ENCODE results near the gene MAP3K1. TPM values are rescaled to one million over a fixed set of nuclear protein-coding genes. Genes with fewer than 3 reads are reported as not detected.
A peak's percentile ranks its signal among the peaks of the same experiment; 100 is the strongest.

MAP3K1 gene
- total and polyA plus RNA-seq, 2 donors = 3.7 to 62.2 TPM

DNA sequence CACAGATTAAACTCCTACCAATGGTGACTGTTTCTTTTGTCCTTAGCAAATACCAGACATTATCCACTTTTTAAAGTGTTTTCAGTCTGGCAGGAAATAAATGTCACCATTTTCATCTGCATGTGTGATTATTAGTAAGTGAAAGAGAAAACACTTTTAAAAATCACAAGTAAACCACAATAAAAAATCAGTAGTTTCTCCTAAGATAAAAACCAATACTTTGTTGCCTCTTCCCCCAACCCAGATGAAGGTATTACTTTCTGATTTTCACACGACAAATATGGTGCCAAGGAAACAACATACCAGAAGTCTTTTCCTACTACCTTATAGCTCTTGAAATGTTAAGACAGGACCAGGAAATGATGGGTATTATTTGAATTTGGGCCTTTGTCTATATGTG is 11.5 kb upstream of the MAP3K1 start:
- H3K27ac ChIP-seq (ENCODE audit: low read depth) = no peak overlapping the region
- H3K4me3 ChIP-seq (ENCODE audit: low read depth, low read length) = no peak overlapping the region
- WGBS = 94% methylated on average over 1 of the region's 1 CpG
- no peaks in the 10 kb centered on the region for H3K4me1 ChIP-seq (ENCODE audit: insufficient read depth)
- no peaks in the 10 kb centered on the region for H3K36me3 ChIP-seq (ENCODE audit: insufficient read depth)
- DNase-seq (ENCODE audit: extremely low spot score) = no peak

- 74% methylated on average over 5 of the region's 5 CpGs for WGBS
- Histone ChIP-seq H3K4me3 (ENCODE audit: low read depth, low read length) (no peak overlapping the region), H3K4me1 (ENCODE audit: insufficient read depth) (no peaks in the 10 kb centered on the region), H3K27ac (ENCODE audit: low read depth) (no peak overlapping the region), H3K36me3 (ENCODE audit: insufficient read depth) (no peaks in the 10 kb centered on the region)
- DNase-seq (ENCODE audit: extremely low spot score) = no peak
These were observed 7.7 kb upstream of the MAP3K1 start for GRCh38 chr5:56807679-56808078.

- H3K27ac ChIP-seq (ENCODE audit: low read depth) = no peak overlapping the region
- DNase-seq (ENCODE audit: extremely low spot score) = no peak
- WGBS = 97% methylated on average over 4 of the region's 4 CpGs
- H3K36me3 ChIP-seq (ENCODE audit: insufficient read depth) = no peaks in the 10 kb centered on the region
- no peak overlapping the region for H3K4me3 ChIP-seq (ENCODE audit: low read depth, low read length)
- no peaks in the 10 kb centered on the region for H3K4me1 ChIP-seq (ENCODE audit: insufficient read depth)
These were observed 7.1 kb upstream of the MAP3K1 start for GRCh38 chr5:56808211-56808610.

GRCh38 chr5:56810826-56811225 is 4.5 kb upstream of the MAP3K1 start:
- Histone ChIP-seq H3K4me1 (ENCODE audit: insufficient read depth) (no peaks in the 10 kb centered on the region), H3K27ac (ENCODE audit: low read depth) (no peak overlapping the region), H3K36me3 (ENCODE audit: insufficient read depth) (no peaks in the 10 kb centered on the region), H3K4me3 (ENCODE audit: low read depth, low read length) (no peak overlapping the region)
- no peak for DNase-seq (ENCODE audit: extremely low spot score)
- WGBS = 96% methylated on average over 1 of the region's 1 CpG

GRCh38 chr5:56812110-56812509 is 3.2 kb upstream of the MAP3K1 start:
- no peak overlapping the region for H3K27ac ChIP-seq (ENCODE audit: low read depth)
- no peaks in the 10 kb centered on the region for H3K4me1 ChIP-seq (ENCODE audit: insufficient read depth)
- 86% methylated on average over 1 of the region's 1 CpG for WGBS
- H3K36me3 ChIP-seq (ENCODE audit: insufficient read depth) = no peaks in the 10 kb centered on the region
- DNase-seq (ENCODE audit: extremely low spot score) = no peak
- H3K4me3 ChIP-seq (ENCODE audit: low read depth, low read length) = no peak overlapping the region

DNA sequence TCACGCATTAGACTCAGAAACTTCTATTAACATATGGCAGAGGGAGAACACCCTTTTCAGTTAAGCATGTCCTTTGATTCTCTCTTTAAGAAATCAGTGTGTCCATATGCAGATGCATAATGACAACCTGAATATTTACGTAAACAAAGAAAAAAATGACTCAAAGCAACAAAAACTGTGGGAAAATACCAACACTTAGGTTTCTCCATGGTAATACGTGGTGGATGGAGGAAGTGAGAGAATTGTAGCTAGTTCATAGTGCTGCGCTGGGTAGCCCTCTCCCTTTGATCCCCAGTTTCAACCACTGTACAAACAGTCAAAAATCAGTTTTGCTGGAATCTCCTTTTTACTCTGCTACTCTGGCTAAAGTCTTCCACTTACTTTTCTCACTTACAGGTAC is 2.0 kb upstream of the MAP3K1 start:
- no peak overlapping the region for H3K4me3 ChIP-seq (ENCODE audit: low read depth, low read length)
- no peaks in the 10 kb centered on the region for H3K4me1 ChIP-seq (ENCODE audit: insufficient read depth)
- no peak for DNase-seq (ENCODE audit: extremely low spot score)
- 91% methylated on average over 4 of the region's 4 CpGs for WGBS
- no peak overlapping the region for H3K27ac ChIP-seq (ENCODE audit: low read depth)
- H3K36me3 ChIP-seq (ENCODE audit: insufficient read depth) = no peaks in the 10 kb centered on the region

- no peak for DNase-seq (ENCODE audit: extremely low spot score)
- 6% methylated on average over 31 of the region's 31 CpGs for WGBS
- Histone ChIP-seq H3K4me1 (ENCODE audit: insufficient read depth) (peaks cover 1% of the 10 kb centered on the region), H3K4me3 (ENCODE audit: low read depth, low read length) (peak overlapping the region; percentile 98), H3K36me3 (ENCODE audit: insufficient read depth) (no peaks in the 10 kb centered on the region), H3K27ac (ENCODE audit: low read depth) (peak overlapping the region; percentile 60)
These were observed 887 bp upstream of the MAP3K1 start for GRCh38 chr5:56814361-56814962.

- Histone ChIP-seq H3K4me3 (ENCODE audit: low read depth, low read length) (peak overlapping the region; percentile 98), H3K27ac (ENCODE audit: low read depth) (peak overlapping the region; percentile 99), H3K36me3 (ENCODE audit: insufficient read depth) (no peaks in the 10 kb centered on the region), H3K4me1 (ENCODE audit: insufficient read depth) (peaks cover 1% of the 10 kb centered on the region)
- under 1% methylated on average over 116 of the region's 116 CpGs for WGBS
- DNase-seq (ENCODE audit: extremely low spot score) = no peak
These were observed 553 bp downstream of the MAP3K1 start for GRCh38 chr5:56815658-56816545.

GRCh38 chr5:56816546-56817081 is 1.3 kb downstream of the MAP3K1 start:
- peak overlapping the region; percentile 98 for H3K4me3 ChIP-seq (ENCODE audit: low read depth, low read length)
- WGBS = under 1% methylated on average over 43 of the region's 43 CpGs
- H3K36me3 ChIP-seq (ENCODE audit: insufficient read depth) = no peaks in the 10 kb centered on the region
- DNase-seq (ENCODE audit: extremely low spot score) = no peak
- H3K27ac ChIP-seq (ENCODE audit: low read depth) = peak overlapping the region; percentile 99
- H3K4me1 ChIP-seq (ENCODE audit: insufficient read depth) = peaks cover 3% of the 10 kb centered on the region

DNA sequence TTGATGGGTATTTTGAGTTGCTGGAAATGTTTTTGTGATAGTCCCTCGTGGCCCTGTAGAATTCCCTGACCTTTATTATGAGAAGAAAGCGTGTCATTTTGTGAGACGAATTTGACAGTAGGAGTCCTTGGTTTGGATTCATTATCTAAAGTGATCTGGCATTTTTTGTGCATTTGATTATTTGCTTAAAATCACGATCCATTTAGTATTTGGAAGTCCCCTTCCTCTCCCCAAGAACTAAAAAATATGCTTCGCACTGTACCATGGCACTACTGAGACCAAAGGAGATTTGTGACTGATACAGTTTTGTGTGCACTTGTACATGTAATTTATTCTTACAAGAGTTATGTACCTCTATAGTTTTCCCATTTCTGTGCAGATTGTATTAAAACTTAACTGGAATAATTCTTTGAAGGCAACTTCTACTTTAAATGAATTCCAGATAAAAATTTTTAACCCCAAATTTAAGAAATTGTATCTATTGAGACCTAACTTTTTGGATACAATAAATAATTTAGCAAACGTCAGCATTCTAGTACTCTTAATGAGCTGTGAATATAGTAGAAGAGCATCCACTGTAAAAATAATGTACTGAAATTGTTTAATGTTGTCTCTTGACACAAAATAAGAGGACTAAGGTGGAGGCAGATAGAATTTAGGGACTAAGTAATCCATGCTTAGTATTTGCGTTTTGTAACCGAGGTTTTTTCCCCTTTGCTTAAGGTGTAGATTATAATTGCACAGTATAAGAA is 2.1 kb downstream of the MAP3K1 start:
- 59% methylated on average over 8 of the region's 8 CpGs for WGBS

DNA sequence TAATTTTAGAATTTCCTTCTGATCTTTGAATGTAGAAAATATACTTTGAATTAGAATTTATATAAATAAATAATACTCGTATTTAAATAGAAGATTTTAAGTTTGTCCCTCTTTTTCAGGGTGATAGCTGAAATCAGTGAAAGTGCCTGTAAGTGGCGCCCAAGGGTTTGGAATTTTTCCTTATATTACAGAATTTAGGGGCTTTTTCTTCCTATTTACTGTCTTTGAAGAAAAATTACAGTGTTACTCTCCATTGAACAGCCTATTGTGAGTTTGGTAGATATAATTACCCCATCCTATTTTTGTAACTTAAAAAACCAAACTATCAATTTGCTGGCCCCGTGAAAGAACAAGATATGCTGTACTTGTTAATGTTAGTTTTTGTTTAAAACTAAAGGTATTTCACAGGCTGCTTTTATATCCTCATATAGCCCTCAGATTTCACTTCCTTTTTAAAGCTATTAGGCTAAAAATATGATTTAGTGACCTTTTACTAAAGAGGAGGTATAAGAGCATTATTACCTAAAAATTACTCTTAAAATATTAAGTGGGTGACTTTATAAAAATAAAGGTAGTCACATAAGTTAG is 3.2 kb downstream of the MAP3K1 start:
- WGBS = 50% methylated on average over 3 of the region's 3 CpGs
- H3K36me3 ChIP-seq (ENCODE audit: insufficient read depth) = no peaks in the 10 kb centered on the region
- peaks cover 3% of the 10 kb centered on the region for H3K4me1 ChIP-seq (ENCODE audit: insufficient read depth)
- DNase-seq (ENCODE audit: extremely low spot score) = no peak
- no peak overlapping the region for H3K4me3 ChIP-seq (ENCODE audit: low read depth, low read length)
- H3K27ac ChIP-seq (ENCODE audit: low read depth) = no peak overlapping the region

More for the DNA sequence above, 2.1 kb downstream of the MAP3K1 start:
- H3K27ac ChIP-seq (ENCODE audit: low read depth) = no peak overlapping the region
- H3K36me3 ChIP-seq (ENCODE audit: insufficient read depth) = no peaks in the 10 kb centered on the region
- H3K4me1 ChIP-seq (ENCODE audit: insufficient read depth) = peaks cover 3% of the 10 kb centered on the region
- no peak for DNase-seq (ENCODE audit: extremely low spot score)
- H3K4me3 ChIP-seq (ENCODE audit: low read depth, low read length) = peak overlapping the region; percentile 98

- no peak for DNase-seq (ENCODE audit: extremely low spot score)
- H3K4me1 ChIP-seq (ENCODE audit: insufficient read depth) = peaks cover 3% of the 10 kb centered on the region
- no peak overlapping the region for H3K27ac ChIP-seq (ENCODE audit: low read depth)
- no peaks in the 10 kb centered on the region for H3K36me3 ChIP-seq (ENCODE audit: insufficient read depth)
- WGBS = 68% methylated on average over 6 of the region's 6 CpGs
- no peak overlapping the region for H3K4me3 ChIP-seq (ENCODE audit: low read depth, low read length)
These were observed 3.9 kb downstream of the MAP3K1 start for GRCh38 chr5:56819060-56819881.
